Kidney (tissue), 14 donors: ENCODE measurements around the gene KLF2. TPM values are rescaled to one million over a fixed set of nuclear protein-coding genes. Genes with fewer than 3 reads are reported as not detected.

Source experiments
- DNase-seq, 5 donors: peaks; one replicate each; pipeline ENCODE4 v3.0.0-alpha.2; 2013 to 2020
- FAIRE-seq: peaks from 2 replicates; lab custom pipeline; 2012; peaks lifted over from hg19 to GRCh38; lab: Jason Lieb, UNC
- H3K27ac ChIP-seq, 2 donors: one replicate each; pipeline ENCODE4 v1.7.0; 2013; ENCODE audit warnings: low read depth in 2 of 2, low read length in 2 of 2, inconsistent platforms in 1 of 2
- H3K27me3 ChIP-seq: one replicate; pipeline ENCODE4 v1.7.1; 2013; ENCODE audit warnings: low read length, inconsistent platforms; ENCODE audit not compliant: control insufficient read depth, insufficient read depth
- H3K36me3 ChIP-seq, 3 donors: one replicate each; pipeline versions ENCODE4 v1.7.0 to v1.7.1; 2013; ENCODE audit warnings: low read length in 3 of 3, control low read depth in 1 of 3, inconsistent platforms in 1 of 3; ENCODE audit not compliant: insufficient read depth in 3 of 3, control insufficient read depth in 2 of 3
- H3K4me1 ChIP-seq, 3 donors: one replicate each; pipeline versions ENCODE4 v1.7.0 to v1.7.1; 2013; ENCODE audit warnings: low read length in 3 of 3, inconsistent platforms in 1 of 3, low read depth in 1 of 3; ENCODE audit not compliant: control insufficient read depth in 2 of 3, insufficient read depth in 2 of 3
- H3K4me3 ChIP-seq, 3 donors: one replicate each; pipeline versions ENCODE4 v1.7.0 to v1.8.1; 2013; ENCODE audit warnings: low read length in 3 of 3, control low read depth in 1 of 3, inconsistent platforms in 1 of 3
- H3K9ac ChIP-seq, 3 donors: one replicate each; pipeline versions ENCODE4 v1.7.0 to v1.7.1; 2013; ENCODE audit warnings: low read length in 3 of 3, control low read depth in 1 of 3, inconsistent platforms in 1 of 3
- H3K9me3 ChIP-seq, 3 donors: one replicate each; pipeline versions ENCODE4 v1.7.0 to v1.7.1; 2013; ENCODE audit warnings: low read length in 3 of 3, control low read depth in 1 of 3, inconsistent platforms in 1 of 3; ENCODE audit not compliant: control insufficient read depth in 2 of 3, insufficient read depth in 1 of 3
- CTCF ChIP-seq: IDR thresholded peaks from 3 replicates; pipeline ENCODE4 v1.5.1; 2012; ENCODE audit warnings: mild to moderate bottlenecking, moderate library complexity, borderline replicate concordance; ENCODE audit not compliant: insufficient read depth; ENCODE audit errors: extremely low read depth
- intact Hi-C: fragments of 100-400 bp; cut with DNase I; formaldehyde crosslinking; loops from one replicate; pipeline ENCODE4 v1.11.1; 2022
- polyA plus RNA-seq: library from polyadenylated mRNA; stranded (reverse); fragments of 350-450 nt; fragmentation: Illumina TruSeq; extraction: RNeasy Lipid Tissue Mini Kit (QIAGEN cat#74804); gene quantifications from one replicate; pipeline ENCODE4 v1.2.3, GENCODE V29; 2014; ENCODE audit warnings: low read depth, low replicate concordance; ENCODE audit not compliant: insufficient read depth
- total RNA-seq: library from RNA; stranded (reverse); fragmentation: NEBNext Ultra II Directional; extraction: Animal tissue kit (Norgen Biotek cat#: 25700); gene quantifications from one replicate; pipeline ENCODE4 v1.2.1, GENCODE V29; 2021
- donor health status: control.
- donor health status: control.
- donor health status: control.
- donor health status: control.
- donor health status: control.
- donor health status: DM: yes; HTN: yes; CAD: no.
- donor health status: Normal renal cell carcinoma (clear cell type).

Gene KLF2
- total and polyA plus RNA-seq, 2 donors from 2014 or later: 114 to 131 TPM

- Histone ChIP-seq H3K27me3 (no peaks in the 10 kb centered on the region), H3K9ac (peak overlapping the region in 1 of 3 donors; percentile 48), H3K36me3 (peaks cover 0 to 4% (median 0%) of the 10 kb centered on the region in 3 donors), H3K27ac (peak overlapping the region; percentile 63 to 89), H3K9me3 (no peaks in the 10 kb centered on the region), H3K4me1 (peaks cover 0 to 6% (median 0%) of the 10 kb centered on the region in 3 donors), H3K4me3 (peak overlapping the region in 2 of 3 donors; percentile 68 to 69)
- intact Hi-C loops: no loop called here
- no peak for TF ChIP-seq CTCF
- DNase-seq (no peak), FAIRE-seq (no peak)
Measured at GRCh38 chr19:16327501-16327900, 2.9 kb downstream of the KLF2 start.

GRCh38 chr19:16327911-16328823, 3.5 kb downstream of the KLF2 start:
- Histone ChIP-seq H3K4me3 (peak overlapping the region in 2 of 3 donors; percentile 68 to 69), H3K9ac (peak overlapping the region in 2 of 3 donors; percentile 60 to 66), H3K9me3 (no peaks in the 10 kb centered on the region), H3K27me3 (no peaks in the 10 kb centered on the region), H3K27ac (peak overlapping the region; percentile 84 to 89), H3K36me3 (peaks cover 0 to 4% (median 0%) of the 10 kb centered on the region in 3 donors), H3K4me1 (peaks cover 0 to 6% (median 0%) of the 10 kb centered on the region in 3 donors)
- TF ChIP-seq CTCF: no peak
- DNase-seq: peak in 3 of 5 donors; percentile 33 to 86 (median 79)
- intact Hi-C loops: no loop called here
- no peak for FAIRE-seq

GRCh38 chr19:16328824-16329482, 4.3 kb downstream of the KLF2 start:
- Histone ChIP-seq H3K36me3 (peaks cover 0 to 4% (median 0%) of the 10 kb centered on the region in 3 donors), H3K9me3 (no peaks in the 10 kb centered on the region), H3K4me1 (peaks cover 0 to 6% (median 0%) of the 10 kb centered on the region in 3 donors), H3K4me3 (peak overlapping the region in 2 of 3 donors; percentile 44 to 69), H3K27ac (peak overlapping the region; percentile 84 to 89), H3K9ac (peak overlapping the region in 1 of 3 donors; percentile 66), H3K27me3 (no peaks in the 10 kb centered on the region)
- FAIRE-seq (no peak), DNase-seq (no peak)
- intact Hi-C loops: no loop called here
- TF ChIP-seq CTCF: no peak
